GM21619 (cell line): Measurements from ENCODE around the gene ADCY4.

Source experiments
- ATAC-seq: cut with Tn5 transposase; IDR thresholded peaks from one replicate; pipeline ENCODE4 v1.9.1; 2021; ENCODE audit not compliant: unreplicated experiment

ADCY4 gene

DNA sequence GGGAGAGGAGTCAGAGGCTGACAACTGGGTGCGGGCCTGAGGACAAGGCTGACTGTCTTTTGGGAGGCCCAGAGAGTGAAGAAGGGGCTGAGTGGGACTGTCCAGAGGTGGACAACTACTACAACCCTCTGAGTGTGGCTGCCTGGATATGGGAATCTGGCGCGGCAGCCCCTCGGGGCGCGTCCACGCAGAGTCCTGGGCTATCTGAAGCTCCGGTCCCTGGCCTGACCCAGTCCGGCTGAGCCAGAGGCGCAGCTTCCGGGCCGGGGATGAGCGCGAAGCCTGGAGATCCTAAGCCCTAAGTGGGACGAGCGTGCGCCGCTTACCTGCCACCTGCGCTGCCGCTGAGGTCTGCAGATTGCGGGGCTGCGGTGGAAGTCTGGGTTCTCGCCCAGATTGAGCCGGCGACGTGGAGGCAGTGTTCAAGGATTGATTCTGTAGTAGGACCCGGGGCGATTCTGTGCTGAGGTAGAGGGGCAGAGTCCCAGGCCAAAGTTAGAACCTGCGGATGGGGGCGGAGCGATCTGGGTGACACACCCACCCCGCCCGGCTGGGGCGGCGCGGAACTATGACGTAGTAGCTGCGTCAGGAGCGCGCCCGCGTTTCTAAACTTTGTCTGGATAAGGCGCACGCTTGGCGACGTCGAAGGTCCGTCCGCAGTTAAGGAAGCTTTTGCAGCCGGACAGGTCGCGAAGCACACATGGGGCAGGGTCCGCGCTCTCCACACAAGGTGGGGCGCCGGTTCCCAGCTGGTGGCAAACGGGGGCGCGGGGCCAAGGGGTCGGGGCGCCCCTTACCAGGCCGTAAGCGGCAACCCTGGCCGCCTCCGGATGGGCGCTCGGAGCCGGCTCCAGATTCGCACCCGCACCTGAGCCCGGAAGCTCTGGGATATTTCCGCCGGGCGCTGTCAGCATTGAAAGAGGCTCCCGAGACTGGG, 35.3 kb downstream of the ADCY4 start, which contains the start of the genes DHRS1 and NOP9:
TSS of gene DHRS1 (minus strand) at position 526 of the 937 bp plus-strand sequence. CDS start 674 bp downstream, outside the sequence.
TSS of gene NOP9 (plus strand) at position 596 of the 937 bp plus-strand sequence. CDS start at position 701, 105 bp downstream.
- peak; percentile 61 for ATAC-seq

DNA sequence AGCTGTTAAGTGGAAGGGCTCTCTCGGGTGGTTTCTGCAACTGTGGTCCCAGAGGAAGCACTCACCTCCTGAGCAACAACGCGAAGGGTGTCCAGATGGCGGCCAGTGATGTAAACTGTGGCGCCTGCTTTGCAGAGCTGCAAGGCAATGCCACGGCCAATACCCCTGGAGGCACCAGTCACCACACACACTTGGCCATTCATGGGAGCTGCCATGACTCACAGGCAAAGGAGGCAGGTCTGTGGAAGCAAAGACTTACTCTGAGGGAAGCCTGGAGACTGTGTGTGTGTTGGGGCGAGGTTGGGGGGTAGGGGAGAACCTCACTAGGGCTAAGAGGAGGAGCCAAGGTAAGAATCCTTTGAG, 36.0 kb downstream of the ADCY4 start:
- no peak for ATAC-seq

DNA sequence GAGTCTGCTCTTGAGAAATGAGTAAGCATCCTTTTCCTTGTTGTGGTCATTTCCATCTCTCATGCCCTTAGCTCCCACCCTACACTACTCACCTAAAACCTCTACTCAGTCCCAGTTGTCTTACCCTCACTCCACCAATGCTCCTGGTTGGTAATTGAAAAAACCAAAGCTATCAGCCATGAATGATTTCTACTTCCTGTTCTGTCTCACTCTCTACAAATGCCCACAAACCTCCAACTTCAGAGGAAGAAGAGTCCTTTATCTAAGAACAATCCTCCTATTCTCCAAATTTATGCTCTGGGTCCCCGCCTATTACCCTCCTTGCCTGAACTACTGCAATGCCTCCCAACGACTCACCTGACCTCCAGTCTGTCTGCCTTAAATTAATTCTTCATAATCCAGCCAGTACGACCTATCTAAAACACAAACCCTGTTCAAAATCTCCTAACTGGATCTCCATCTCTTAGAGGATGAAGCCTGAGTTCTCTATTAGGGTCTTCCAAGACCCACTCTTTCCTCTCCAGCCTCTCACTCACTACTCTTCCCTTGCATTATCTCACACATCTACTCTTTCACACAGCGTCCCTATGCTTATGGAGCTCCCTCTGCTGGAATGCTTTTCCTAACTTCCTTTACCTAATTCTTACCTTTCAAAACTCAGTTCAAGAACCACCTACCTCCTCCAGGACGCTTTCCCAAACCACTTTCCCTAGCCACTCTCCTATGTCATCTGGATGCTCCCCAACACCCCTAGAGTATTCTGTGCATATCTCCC, 37.5 kb downstream of the ADCY4 start:
- peak; percentile 21 for ATAC-seq

DNA sequence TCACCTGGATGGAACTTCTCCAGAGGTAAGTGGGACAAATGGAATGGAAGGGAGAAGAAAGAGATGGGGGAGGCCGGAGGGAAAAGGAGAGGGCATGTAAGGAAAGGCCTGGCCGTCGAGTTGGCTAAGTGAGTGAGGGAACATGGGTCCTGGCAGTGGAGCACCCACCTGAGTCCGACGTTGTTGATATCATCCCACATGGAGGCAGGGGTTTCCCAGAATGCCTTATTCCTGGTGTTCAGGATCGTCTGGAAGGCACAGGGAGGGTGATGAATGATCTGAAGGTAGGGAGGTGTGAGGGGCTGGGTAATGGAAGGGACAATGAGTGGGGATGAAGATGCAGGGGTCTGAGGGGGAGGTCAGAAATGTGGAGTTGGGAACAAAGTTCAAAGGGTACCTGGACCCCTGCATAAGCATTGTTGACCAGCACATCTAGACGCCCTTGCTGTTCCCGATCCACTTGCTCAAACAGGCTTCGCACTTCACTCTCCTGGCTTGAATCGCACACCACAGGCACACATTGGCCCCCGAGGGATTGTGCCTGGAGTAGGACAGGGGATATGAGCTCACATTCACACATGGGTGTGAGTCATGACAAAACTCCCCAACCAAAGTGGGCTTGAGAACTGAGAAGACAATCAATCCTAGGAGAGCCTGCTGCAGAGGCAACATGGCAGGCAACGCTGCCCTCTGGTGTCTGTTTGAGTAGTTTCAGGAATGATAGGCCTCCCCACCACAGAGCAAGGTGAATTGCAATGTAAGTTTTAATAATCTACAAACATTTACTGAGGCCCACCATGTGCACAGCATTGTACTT, 38.3 kb downstream of the ADCY4 start:
- ATAC-seq = peak; percentile 35

DNA sequence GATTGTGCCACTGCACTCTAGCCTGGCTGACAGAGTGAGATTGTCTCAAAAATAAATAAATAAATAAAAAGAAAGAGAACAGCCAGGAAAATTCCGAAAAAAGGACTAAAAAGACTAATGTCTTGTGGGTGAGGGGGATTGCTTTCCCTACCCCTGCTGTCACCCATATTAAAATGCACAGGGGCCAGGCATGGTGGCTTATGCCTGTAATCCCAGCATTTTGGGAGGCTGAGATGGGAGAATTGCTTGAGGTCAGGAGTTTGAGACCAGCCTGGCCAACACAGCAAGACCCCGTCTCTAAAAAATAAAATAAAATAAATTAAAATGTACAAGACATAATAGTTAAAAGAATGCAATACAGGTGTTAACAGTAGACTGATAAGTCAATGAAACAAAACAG, 41.3 kb downstream of the ADCY4 start:
- no peak for ATAC-seq

DNA sequence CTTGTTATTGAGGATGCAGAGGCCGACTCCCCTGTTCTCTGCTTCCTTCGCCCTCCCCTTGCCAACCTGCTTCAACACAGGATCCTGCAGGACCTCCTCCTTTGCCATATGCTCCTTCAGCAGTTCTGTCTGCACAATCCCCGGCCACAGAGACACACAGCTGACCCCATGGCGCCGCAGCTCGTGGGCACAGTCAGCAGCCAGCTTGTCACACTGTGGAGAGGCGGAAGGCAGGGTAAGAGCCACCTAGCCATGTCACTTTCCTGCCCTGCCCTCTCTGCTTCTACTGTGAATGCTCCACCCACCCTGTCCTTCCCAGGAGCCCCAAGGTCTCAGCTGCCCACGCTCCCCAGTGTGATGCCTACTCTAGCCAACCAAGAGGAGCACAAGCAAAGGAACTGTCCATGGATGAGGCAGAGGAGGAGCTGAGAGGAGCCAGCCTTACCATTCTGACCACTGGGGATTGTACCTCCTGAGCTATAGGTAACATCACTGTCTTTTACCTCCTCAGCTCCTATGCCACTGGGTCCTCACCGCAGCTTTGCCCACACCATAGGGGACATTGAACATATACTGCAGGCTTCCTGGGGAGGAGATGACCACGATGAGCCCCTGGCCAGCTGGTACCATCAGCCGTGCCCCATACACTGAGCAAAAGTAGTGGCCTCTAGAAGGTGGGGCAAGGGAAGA, 42.6 kb downstream of the ADCY4 start:
- ATAC-seq = no peak

DNA sequence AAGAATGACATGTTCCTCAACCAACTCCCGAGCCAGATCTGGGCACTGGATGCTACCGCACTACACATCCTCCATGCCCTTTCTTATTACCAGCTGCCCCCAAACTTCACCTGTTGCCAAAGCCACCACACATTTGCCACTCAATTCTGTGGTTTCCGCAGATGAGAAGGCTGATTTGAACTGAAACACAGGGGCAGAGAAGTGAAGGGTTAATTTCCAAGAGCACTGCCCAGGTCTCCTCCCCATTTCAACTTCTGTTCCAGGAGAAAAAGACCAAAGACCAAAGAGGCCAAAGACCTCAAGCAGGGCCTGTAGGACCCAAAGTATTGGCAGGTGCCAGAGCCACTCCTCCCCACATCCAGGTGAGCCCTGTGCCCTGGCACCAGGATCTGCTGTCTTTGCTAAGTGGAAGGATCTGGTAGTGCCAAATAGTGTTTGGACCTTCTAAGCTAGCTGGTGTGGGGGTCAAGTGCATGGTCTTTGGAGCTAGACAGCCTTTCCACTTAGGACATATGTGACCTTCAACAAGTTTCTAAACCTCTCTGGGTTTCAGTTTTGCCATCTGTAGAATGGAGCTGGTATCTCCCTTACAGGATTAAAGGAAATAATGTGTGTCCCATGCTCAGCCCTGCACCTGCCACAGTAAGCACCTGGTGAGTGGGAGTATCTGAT, 43.3 kb downstream of the ADCY4 start:
- no peak for ATAC-seq

DNA sequence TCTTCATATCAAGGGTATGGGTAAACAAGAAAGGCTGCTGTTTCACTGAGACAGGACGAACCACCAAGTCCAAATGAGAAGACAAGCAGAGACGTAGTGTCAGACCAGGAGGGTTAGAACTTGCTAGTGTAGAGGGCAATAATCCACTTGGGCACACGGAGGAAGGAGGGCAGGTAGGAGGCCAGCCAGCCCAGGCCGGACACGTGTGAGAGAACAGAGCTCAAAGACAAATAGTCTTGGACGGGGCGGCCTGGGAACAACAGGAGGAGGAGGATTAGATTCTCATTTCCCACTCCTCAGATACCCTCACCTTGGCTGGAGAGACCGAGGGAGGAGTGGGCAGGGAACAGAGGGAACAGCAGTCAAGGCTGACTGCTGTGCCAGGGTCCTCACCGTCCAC, 44.1 kb downstream of the ADCY4 start:
- no peak for ATAC-seq

DNA sequence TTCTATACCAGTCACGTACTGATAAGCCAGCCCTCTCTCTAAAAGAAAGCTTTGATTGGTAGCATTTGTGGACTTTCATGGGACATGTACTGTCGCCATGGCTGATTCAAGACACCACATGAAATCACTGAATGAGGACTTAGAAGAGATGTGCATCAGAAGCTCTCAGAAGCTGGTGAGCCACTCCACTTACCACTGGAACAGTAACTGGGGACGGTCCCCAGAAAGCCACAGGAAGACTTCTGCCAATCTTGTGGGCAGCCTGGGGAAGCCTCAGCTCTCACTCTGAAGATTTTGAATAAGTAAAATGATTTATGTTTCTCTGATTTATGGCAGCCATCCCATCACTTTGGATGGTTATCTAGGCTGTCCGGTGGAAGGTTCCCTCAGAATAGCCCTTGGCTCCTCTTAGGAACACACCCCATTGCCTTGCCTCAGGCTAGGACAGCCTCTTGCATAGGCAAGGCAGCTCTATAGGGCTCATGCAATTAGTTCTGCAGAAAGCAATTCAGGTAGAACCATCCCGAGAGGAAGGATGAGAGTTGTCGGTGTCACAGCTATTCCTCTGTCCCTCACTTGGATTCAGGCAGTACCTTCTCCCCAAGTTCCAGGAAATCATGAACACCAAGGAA, 45.1 kb downstream of the ADCY4 start:
- ATAC-seq = peak; percentile 91

DNA sequence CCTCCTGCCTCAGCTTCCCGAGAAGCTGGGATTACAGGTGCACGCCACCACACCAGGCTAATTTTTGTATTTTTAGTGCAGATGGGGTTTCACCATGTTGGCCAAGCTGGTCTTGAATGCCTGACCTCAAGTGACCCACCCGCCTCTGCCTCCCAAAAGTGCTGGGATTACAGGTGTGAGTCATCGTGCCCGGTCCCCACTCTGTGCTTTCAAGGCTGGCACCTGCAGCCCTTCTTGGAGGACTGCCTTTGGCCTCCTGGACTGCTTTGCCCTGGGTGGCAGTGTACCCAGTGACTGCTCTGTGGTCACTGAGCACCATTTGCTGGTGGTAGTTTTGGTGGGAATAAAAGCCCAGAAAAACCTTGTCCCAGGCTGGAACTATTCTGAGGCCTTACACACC, 47.9 kb downstream of the ADCY4 start:
- ATAC-seq = no peak

DNA sequence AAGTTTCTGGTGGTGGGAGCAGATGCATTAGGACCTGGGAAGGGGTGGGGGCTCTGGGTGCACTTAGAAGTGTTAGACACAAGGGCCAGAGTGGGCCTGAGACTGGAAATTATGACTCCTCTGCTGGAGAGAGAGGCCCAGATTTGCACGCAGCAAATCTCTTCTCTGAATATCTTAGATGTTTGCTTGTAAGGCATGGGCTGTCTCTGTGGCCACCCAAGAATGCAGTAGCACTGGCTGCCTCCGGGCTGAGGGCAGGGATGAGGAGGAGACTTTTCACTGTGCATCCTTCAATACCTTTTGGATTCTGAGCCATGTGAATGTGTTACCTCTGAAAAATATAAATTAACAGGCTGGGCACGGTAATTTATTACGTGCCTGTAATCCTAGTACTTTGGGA, 49.5 kb downstream of the ADCY4 start:
- no peak for ATAC-seq

DNA sequence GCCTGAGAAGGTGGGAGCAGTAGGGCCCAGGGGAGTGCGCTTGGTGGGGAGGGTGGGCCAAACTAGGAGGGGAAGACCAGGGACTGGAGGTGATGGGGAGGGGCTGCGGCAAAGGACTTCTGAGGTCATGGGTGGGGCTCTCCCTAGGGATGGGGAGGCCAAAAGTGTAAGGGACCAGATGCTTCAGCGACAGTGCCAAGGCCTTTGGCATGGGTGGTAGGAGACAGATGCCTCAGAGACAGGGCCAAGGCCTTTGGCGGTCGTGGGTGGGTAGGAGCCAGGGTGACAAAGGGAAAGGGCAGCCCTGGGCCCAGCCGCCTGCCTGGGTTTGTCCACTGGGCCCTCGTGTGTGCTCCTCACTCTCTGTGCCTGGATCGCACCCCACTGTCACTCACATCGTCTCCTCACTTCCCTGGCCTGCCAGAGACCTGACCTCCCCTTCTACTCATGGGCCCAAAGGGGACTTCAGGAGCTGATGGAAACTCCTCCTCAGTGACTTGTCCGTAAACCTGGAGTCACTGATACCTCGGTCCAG, 50.3 kb downstream of the ADCY4 start:
- no peak for ATAC-seq

DNA sequence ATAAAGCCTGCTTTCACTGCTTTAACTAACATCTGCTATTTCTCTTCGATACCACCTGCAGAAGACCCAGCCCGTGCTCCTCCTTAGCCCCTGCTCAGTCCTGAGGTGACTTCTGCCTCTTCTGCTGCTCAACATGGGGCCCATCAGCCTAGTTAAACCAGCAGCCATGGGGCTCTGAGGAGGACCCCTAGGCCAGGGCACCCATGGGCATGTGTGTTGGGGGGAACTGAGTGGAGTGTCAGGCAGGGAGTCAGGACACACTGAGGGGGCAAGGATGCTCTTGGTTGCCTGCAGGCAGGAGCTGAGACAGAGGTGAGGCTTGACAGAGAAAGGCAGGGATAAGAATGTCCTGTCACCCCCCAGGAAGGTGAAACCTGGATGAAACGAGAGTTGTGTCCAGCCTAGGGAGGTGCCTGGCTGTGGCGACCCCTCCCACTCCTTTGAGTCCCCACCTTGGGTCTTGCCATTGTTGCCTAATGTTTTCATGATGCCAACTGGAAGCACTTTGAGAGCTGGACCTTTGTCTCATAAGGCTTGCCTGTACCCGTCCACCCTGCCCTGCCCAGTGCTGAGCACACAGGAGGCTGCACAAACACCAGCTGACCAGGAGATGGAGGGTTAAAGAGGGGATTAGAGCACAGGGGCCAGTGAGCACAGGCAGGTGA, 50.9 kb downstream of the ADCY4 start:
- ATAC-seq = no peak

DNA sequence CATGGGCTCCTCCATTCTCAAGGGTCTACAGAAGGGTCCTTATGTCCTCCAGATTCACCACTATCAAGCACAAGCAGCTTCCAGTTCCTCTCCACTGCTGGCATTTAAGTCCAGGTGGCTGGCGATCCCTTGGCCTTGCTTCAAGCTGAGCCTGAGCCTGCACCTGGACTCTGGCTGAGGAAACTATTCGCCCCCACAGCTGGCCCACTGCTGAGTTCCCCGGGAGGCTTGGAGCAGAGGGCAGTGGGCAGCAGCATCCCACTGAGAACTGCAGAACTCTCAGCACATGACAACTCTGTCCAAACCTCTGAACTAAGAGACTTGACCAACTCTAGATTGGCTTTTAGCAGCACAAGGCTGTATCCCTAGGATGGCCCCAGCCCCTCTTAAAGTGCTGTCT, 52.1 kb downstream of the ADCY4 start:
- ATAC-seq = no peak

DNA sequence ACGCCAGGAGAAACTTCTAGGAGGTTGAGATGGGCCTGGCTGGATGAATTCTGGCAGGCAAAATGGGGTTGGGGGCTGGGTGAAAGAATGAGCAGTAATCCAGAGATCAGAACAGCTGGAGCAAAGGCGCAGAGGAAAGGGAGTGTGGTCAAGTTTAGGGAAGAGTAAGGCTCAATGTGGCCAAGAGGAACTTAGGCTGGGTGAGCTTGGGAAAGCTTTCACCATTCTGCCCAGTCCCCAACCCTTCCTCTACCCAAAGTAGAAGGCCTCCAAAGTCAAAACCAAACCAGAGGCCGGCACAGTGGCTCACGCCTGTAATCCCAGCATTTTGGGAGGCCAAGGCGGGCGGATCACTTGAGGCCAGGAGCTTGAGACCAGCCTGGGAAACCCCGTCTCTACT, 53.2 kb downstream of the ADCY4 start:
- ATAC-seq = no peak

DNA sequence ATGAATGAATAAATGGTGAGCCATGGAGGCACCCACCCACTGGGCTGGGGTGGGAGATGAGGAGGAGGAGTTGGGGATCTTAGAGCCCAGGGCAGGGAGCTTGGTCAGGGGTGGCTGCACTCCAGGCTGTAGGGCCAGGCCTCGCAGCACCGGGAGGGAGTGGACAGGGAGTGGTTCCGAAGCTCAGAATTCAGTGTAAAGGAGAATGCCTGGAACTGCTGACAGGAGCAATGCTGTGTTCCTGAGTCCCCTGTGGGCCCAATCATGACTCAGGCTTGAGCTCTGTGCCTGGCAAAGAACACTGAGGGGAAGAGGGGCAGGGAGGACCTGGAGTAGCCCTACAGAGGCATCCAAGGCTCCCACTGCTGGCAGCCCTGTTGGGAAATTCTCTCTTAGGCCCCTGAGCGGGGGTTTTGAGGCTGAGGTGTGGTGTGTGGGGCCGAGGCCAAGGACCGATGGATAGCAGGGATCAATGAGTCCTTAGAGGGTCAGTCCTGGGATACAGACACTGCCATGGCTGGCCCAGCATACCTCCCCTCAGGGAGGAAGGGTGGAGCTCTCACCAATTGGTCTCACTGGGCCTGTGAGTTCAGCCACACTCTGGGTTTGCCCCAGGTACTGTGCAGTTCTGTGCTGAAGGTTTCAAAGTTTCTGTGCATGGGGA, 53.9 kb downstream of the ADCY4 start:
- ATAC-seq = no peak

DNA sequence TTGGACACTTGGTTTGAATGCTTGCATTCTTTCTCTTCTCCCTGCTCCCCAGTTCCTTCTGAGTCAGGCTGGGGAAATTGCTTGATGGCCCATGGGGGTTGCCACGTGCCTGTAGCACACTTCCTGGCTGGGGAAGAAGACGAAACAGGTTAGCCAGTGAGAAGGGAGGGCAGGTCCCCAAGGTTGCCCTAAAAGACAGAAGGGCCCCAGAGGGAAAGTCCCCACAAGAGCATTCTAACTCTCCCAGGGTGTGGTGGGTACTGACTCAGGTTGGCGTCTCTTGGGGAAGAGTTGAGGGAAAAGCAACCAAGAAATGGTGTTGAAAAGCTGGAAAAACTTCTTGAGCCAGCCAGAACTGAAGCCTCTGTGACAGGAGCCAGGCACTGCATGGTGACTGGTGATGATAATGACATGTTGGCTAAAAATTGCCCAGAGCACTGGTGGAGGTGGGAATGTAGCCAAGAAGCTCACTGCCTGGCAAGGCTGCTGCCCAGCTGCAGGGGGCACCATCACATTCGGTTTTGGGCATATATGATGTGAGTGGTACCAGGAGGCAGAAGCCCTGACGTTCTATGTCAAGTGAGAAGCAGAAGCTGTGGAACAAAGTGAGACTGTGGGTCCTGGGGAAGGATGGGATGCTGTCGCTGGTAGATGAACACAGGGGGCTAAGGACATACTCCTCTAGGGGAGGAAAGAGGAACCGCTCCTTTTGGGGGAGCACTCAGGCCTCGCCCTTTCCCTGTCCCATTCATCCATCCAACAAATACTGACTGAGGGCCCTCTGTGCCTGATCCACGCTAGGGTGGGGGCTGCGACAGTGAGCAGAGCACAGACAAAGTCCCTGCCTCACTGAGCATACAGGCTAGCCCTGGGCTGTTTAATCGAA, 55.3 kb downstream of the ADCY4 start:
- no peak for ATAC-seq
